ENCODE measurements around the gene NLGN1.

Gene NLGN1

DNA sequence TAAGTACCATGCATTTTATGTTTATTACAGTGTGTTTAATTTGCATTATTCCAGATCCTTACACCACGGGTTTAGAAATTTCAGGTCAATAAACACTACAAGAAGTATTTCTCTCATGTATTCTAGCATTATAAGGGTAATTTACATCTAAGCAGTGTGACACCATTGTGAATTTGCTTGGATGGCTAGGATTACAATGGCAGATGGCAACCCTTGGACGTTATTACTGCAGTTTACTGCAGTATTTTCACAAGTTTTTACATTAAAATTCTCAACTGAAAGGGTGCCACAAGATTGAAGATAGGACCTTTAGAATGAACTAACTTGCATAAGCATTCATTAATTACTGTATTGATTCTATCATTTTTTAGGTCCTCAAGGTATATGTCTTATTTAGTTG is 538.8 kb downstream of the NLGN1 start:
- TF ChIP-seq GATA2 (IDR thresholded peaks at IDR 0.05; ENCODE audit: low read depth, low read length) = no peak

DNA sequence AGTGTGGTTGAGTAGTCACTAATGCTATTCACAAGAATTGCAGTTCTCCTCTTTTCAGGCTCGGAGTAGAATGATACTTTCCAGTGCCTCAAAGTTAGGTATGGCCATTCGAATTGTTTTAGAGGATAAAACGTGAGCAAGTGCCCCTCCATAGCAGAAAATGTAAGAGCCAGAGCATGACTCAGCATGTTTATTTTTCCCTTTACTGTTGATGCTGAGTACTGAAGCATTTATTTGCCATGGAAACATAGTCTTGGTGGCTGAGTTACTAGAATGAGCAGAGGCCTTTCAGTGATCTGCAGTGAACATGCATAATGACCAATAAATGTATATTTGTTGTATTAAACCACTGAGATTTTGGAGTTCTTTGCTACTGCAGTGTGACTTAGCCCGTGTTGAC is 540.6 kb downstream of the NLGN1 start:
- no peak for TF ChIP-seq GATA2 (IDR thresholded peaks at IDR 0.05; ENCODE audit: low read depth, low read length)
- no peak for TF ChIP-seq GATA3 (IDR thresholded peaks at IDR 0.05; ENCODE audit: low read depth, low read length)

DNA sequence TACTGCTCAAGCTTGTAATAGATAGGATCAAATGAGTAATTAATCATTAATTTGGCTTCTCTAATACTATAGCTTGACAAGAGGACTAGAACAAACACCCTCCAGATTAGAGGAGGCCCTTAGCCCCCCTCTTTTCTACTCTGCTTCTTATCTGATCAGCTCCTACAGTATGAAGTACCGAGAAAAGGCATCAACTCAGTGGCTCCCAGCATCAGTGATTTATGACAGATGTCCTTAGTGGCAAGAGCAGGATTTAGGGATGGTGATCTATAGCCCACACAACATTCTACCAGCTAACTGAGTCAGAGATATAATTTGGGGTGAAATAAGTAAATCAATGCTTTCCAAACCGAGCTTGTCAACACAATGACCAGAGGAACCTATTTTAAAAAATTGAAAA is 541.1 kb downstream of the NLGN1 start:
- TF ChIP-seq GATA3 (IDR thresholded peaks at IDR 0.05; ENCODE audit: low read depth, low read length) = no peak
- 0 out of 2 replicates have a peak, but pooled peaks have one; percentile 25 for TF ChIP-seq GATA2 (IDR thresholded peaks at IDR 0.05; ENCODE audit: low read depth, low read length)

DNA sequence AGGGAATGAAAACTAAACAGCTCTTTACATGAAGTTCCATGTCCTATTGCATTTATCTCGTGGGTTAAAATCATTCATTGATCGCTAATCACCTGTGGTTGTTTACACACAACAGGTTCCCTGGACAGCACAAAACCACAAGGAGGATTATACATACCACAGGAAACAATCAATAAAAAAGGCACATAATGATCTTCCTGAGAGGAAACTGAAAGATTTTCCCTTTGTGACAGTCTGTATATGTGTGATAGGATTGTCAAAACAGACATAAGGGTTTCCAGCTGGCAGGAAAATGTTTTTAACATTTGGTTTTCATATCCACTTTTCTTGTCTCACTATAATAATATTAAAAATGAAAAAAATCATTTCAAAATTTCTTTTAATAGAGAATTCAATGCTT is 541.8 kb downstream of the NLGN1 start:
- TF ChIP-seq GATA3 (IDR thresholded peaks at IDR 0.05; ENCODE audit: low read depth, low read length) = no peak
- TF ChIP-seq GATA2 (IDR thresholded peaks at IDR 0.05; ENCODE audit: low read depth, low read length) = no peak

DNA sequence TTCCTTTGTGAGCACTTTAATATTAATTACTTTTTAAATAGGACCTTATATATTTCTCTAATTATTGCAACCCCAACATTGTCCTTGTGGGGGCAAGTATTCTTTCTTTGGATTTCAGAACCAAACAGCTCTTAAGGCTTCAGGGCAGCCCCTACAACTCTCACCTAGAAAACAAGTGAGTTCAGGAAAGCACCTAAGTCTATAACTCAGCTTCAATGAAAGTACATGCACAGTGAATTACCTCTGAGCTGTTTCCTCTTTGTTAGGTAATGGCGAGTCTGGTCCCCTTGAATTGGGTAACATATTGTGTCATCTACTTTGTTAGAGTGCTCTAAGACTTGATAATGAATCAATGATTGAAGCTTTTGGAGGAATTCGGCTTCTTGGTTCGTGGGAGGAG is 545.7 kb downstream of the NLGN1 start:
- TF ChIP-seq GATA3 (IDR thresholded peaks at IDR 0.05; ENCODE audit: low read depth, low read length) (no peak), GATA2 (IDR thresholded peaks at IDR 0.05; ENCODE audit: low read depth, low read length) (no peak)

DNA sequence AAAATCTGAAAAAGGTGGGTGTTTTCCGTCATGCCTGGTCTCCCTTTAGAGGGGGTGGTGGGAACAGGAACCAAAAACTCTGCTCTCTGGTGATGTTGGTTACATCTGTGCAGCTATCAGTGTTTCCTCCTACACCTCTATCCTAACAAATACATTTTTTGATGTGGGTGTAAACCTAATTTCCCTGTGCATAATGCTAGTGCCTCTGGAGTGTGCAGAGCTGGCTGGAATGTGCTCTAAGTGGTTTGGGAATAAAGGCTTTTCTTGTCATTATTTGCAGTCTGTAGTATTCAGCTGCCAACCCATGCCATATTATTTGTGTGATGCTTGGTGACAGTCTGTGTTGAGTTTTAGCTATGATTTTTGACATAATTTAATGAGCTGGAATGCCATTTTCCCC is 547.6 kb downstream of the NLGN1 start:
- TF ChIP-seq GATA2 (IDR thresholded peaks at IDR 0.05; ENCODE audit: low read depth, low read length) (no peak), GATA3 (IDR thresholded peaks at IDR 0.05; ENCODE audit: low read depth, low read length) (no peak)

DNA sequence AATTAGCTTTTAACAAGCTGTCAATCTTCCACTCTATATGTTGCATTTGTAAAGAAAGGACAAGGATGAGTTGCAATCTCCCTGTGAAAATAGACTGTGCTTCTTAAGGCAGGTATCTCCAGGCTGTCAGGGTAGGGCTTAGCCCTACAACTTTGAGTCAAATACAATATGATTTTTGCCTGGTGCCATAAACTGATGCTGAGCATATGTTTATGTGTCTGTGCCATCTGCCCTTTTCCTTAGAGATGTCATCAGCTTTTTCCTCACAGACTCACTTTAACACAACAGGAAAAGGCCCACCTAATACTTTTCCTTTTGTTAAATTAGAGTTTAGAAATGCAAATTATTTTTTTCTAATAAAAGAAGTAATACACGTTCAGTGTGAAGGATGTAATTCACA is 548.3 kb downstream of the NLGN1 start:
- no peak for TF ChIP-seq GATA2 (IDR thresholded peaks at IDR 0.05; ENCODE audit: low read depth, low read length)
- no peak for TF ChIP-seq GATA3 (IDR thresholded peaks at IDR 0.05; ENCODE audit: low read depth, low read length)

DNA sequence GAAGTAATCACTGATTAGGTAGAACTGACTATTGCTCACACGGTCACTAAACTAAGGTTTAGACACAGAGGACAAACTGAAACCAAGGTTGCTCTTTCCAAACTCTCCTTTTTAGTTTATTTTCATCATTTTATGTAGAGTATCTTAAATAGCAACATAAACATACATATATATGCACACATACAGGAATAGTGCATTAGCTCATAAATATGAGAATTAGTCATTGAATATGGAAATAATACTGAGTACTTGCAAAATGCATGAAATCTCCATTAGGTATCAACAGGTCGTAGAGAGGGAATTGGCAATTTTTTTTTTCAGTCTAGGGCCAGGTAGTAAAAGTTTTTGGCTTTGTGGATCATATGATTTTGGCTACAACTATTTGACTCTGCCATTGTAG is 557.1 kb downstream of the NLGN1 start:
- no peak for TF ChIP-seq GATA3 (IDR thresholded peaks at IDR 0.05; ENCODE audit: low read depth, low read length)

DNA sequence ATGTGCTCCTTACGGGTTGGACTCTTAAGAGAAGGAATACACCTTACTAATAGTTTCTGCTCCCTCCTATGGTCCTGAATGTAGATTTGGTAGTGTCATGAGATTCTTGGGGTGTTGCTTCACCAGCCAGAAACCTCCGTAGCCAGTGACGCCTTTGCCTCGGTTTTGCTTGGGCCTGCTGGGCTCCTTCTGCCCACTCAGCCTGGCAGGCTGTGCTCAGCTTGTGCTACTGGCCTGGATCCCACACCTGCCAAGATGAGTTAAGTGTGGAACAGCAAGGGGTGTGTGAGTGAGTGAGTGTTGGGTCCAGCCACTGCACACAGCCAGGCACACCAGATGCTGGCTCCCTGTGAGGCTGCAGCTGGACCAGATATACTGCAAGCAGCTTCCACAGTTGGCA is 560.1 kb downstream of the NLGN1 start:
- no peak for TF ChIP-seq GATA3 (IDR thresholded peaks at IDR 0.05; ENCODE audit: low read depth, low read length)
- no peak for TF ChIP-seq GATA2 (IDR thresholded peaks at IDR 0.05; ENCODE audit: low read depth, low read length)

DNA sequence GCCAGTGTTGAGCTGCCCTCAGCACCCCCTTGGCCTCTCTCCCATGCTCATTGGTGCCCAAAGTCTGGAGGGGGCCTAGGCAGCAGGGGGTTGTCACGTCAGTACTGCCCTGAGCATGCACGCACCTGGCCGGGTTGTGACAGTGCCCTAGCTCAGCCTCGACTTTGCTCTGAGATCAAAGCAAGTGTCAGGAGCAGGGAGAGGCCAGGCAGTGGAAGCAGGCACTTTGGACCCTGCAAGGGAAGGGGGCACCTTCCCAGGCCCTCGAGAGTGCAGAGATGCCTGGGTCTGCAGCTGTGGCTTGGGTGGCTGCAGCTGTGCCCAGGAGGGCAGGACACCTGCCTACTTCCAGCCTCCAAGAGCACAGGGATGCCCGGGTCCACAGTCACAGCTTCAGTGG is 561.3 kb downstream of the NLGN1 start:
- TF ChIP-seq GATA3 (IDR thresholded peaks at IDR 0.05; ENCODE audit: low read depth, low read length) = no peak
- no peak for TF ChIP-seq GATA2 (IDR thresholded peaks at IDR 0.05; ENCODE audit: low read depth, low read length)

DNA sequence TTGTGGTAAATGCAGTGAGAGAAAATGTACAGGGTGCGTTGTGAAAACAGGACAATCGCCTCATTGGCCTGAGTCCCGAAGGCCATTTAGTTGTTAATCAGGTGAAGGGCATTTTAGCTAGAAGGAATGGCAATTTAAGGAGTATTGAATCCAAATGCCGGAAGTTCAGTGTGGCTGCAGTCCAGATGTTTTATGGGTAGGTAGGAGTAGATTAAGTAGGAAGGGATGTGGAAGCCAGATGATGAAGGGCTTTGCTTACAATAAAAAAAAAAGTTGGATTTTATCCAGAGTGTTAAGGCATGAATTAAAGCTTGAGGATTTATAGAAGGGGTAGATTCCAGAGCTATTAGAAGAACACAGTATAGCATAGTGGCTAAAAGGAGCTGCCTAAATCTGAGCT is 572.7 kb downstream of the NLGN1 start:
- TF ChIP-seq GATA2 (IDR thresholded peaks at IDR 0.05; ENCODE audit: low read depth, low read length) = no peak
- TF ChIP-seq GATA3 (IDR thresholded peaks at IDR 0.05; ENCODE audit: low read depth, low read length) = no peak

DNA sequence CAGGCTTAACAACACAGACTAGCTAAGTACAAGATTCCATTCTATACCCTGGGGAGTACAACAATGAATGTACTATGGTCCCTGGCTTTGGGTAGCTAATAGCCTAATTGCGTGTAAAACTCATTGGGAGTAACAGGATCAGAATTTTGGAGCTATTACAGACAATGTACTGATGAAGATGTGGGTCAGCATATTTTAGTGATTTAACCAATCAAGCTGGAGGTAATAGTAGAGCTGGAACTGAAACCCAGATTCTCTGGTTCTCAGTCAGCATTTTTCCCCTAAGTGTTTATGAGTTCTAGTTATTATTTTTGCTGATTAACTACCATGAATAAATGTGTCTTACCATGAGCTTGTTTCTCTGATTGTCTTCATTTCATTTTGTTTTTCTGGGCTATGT is 578.7 kb downstream of the NLGN1 start:
- TF ChIP-seq GATA2 (IDR thresholded peaks at IDR 0.05; ENCODE audit: low read depth, low read length) (no peak), GATA3 (IDR thresholded peaks at IDR 0.05; ENCODE audit: low read depth, low read length) (no peak)

DNA sequence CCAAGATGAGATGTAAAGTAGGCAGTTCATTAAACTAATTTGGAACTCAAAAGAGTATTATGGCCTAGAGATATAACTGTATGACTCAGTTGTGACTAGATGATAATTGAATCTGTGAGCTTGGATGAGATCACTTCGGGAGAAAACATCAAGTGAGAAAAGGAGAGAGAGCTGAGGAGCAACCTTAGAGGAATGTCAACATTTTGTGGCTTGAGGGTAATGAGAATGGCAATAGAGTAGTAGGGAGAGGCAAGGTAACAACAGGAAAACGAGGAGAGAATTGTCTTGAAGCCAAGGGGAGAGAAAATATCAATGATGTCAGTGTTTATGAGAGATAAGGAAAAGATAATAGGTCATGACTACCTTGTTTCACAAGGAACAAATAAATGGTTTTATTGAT is 580.2 kb downstream of the NLGN1 start:
- TF ChIP-seq GATA2 (IDR thresholded peaks at IDR 0.05; ENCODE audit: low read depth, low read length) (no peak), GATA3 (IDR thresholded peaks at IDR 0.05; ENCODE audit: low read depth, low read length) (no peak)

DNA sequence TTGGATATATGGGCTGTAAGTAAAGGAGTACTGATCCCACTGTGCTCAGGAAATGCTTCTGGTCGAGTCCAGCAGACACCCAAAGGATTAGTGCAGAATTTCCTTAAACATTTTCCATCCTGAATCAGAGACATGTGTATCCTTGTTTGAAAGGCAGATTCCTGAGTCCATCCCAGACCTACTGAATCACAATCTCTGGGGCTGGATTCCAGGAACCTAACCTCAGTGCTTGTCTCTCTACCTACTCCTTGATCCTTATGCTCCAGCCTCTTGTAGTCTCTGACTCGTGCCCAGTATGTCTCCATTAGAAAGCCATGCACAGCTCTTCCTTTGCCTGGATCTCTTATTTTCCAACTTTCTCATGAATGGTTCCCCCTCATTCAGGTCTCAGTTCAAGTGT is 585.8 kb downstream of the NLGN1 start:
- TF ChIP-seq GATA3 (IDR thresholded peaks at IDR 0.05; ENCODE audit: low read depth, low read length) = no peak
- TF ChIP-seq GATA2 (IDR thresholded peaks at IDR 0.05; ENCODE audit: low read depth, low read length) = no peak

DNA sequence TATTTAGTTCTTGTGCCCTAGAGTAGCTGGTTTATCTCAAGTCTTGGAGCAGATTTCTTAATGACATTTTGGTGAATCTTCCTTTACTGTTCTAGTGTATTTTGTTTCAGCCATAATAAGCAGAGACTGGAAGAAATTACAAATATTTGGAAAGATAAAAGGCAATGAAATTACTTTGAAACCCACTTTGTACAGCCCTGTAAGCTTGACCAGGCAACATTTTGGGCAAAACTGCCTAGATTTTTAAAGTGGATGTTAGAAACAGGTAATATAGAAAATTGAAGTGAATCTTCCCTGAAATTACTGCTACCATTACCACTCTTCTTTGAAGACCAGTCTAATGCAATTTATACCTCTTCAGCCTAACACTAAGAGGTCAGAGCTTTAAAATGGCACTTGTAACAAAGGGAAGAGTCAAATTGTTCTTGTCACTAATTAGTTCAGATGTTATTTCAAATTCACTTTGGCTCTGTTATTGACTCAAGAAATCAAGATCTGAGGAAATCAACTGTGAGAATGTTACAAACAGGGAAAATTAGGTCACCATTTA is 589.4 kb downstream of the NLGN1 start:
- TF ChIP-seq GATA3 (IDR thresholded peaks at IDR 0.05; ENCODE audit: low read depth, low read length) (no peak), GATA2 (IDR thresholded peaks at IDR 0.05; ENCODE audit: low read depth, low read length) (no peak)

DNA sequence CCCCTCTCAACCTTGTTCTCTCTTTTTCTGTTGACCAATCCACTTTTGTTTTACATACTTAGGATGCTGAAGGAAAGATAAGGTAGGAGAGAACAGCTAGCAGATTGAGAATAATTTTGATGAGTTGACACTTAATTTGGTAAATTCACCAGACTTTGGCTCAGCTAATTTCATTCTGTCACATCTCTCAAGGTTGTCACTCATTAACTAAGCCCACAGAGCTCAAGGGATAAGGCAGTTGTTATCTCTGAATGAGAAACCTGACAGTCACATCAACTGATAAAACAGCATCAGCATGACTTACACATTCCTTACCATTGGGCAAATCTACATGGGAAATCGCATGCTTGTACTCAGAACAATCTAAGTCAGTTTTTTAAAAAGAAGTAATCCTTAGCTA is 591.4 kb downstream of the NLGN1 start:
- TF ChIP-seq GATA2 (IDR thresholded peaks at IDR 0.05; ENCODE audit: low read depth, low read length) (no peak), GATA3 (IDR thresholded peaks at IDR 0.05; ENCODE audit: low read depth, low read length) (no peak)

Data from SH-SY5Y (cell line).